Occipital lobe (tissue), 2 donors: Measurements from ENCODE around the gene KLK13. TPM values are rescaled to one million over a fixed set of nuclear protein-coding genes. Genes with fewer than 3 reads are reported as not detected.

Experiments used
- DNase-seq: peaks from one replicate; lab custom pipeline; 2025; lab: John Stamatoyannopoulos, UW
- total RNA-seq: library from RNA; depleted of rRNA; stranded (reverse); fragments of >200 nt; gene quantifications from one replicate; pipeline ENCODE4 v1.2.3, GENCODE V29; 2014

KLK13 gene
- total RNA-seq, 1 donor from 2014 or later: not detected

- no peak for DNase-seq
Observed at GRCh38 chr19:51020988-51021651, 43.8 kb downstream of the KLK13 start.

- no peak for DNase-seq
Observed at GRCh38 chr19:51019544-51019925, 45.4 kb downstream of the KLK13 start, which contains the start of gene KLK10. TSS of gene KLK10 (minus strand) at chr19:51019709. CDS start at chr19:51019130, 579 bp downstream.

DNA sequence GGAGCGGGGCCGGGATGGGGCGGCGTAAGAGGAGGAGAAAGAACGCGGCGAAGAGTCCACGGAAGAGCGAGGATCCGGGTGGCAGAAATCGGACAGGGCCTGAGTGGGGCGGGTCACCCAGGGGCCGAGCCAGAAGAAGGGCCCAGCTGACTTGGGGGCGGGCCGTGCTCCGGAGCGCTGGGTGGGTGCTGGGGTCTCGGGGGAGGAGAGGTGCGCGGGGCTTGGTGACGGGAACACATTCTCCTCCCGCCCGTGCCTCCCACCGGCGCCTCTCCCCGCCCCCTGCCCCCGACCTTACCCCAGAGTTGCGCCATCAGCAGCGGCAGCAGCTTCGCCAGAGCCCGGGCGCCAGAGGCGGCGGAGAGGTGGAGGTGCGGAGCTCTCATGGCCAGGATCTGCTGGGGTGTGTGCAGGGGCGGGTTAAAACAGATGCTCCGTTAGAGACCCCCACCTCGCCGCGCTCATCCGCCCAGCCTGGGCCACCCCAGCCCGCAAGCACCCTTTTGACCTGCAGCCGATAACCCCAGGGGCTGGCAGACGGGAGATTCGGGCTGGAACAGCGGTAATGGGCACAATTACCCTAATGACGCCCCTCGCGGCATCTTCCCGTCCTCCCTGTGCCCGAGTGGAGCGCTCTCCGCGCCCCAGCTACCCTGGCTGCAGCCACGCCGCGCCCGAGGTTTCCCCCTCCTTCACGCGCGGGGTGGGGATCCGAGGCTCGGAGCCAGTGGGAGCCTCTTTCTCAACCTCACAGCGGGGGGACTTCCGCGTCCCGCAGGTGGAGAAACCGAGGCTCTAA is 45.9 kb downstream of the KLK13 start:
- DNase-seq: no peak

DNA sequence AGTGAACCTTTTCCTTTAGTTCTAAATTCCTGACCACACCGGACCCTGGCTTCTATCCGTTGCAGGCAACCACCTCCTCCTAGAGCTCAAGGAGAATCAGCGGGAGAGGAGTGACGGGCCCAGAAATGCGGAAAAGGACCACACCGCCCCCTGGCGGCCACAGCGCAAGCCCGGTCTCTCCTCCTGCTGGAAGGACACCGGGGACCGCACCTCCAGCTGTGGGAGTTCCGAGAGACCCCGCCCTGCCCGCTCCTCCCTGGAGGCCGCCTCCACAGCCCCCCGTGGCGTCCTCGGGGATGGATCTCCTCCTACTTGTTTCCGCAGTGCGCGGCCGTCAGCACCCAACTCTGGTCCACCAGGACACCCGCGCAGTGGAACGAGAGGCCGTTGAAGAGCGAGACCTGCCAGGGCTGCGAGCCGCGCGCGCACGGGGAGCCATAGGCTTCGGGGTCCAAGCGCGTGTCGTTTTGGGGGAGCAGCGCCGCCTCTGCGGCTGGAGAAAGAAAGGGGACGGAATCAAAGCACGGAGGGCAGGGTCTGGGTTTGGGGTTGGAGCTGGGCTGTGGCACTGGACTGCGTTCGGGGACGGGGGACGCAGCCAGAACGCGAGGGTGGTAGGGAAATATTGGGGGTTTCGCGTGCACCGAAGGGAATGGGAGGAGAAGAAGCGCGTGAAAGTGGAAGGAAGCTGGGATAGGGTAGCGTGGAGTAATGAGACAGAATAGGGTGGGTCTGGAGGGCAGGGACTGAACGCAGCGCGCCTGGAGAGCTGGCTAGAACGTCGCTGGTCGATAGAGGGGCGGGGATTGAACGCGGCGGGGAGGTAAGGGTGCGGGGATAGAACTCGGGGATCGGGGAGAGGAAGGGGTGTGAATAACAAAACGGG is 47.9 kb downstream of the KLK13 start:
- peak; percentile 13 for DNase-seq

- DNase-seq: no peak
Observed at GRCh38 chr19:51015691-51016267, 49.1 kb downstream of the KLK13 start.

DNA sequence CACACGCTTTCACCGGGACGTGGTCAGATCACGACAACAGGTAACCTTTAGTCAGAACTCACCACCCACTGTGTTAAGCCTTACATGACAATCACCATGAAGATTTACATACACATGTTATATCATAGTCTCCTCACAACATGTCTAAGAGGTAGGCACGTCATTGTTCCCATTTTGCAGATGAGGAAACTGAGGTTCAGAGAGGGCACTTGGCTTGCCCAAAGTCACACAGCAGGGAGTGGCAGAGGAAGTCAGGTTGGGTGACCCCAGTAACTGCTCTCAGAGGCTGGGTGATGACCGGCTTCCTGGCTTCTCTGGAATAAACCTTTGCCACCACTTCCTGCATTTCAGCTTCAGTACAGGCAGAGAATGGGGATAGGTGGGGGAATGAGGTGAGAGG is 50.6 kb downstream of the KLK13 start:
- DNase-seq: no peak

- no peak for DNase-seq
Observed at GRCh38 chr19:51012661-51013190, 52.2 kb downstream of the KLK13 start.

GRCh38 chr19:51010066-51010795 is 54.7 kb downstream of the KLK13 start:
- no peak for DNase-seq

GRCh38 chr19:51009061-51009891 is 55.6 kb downstream of the KLK13 start:
- no peak for DNase-seq

DNA sequence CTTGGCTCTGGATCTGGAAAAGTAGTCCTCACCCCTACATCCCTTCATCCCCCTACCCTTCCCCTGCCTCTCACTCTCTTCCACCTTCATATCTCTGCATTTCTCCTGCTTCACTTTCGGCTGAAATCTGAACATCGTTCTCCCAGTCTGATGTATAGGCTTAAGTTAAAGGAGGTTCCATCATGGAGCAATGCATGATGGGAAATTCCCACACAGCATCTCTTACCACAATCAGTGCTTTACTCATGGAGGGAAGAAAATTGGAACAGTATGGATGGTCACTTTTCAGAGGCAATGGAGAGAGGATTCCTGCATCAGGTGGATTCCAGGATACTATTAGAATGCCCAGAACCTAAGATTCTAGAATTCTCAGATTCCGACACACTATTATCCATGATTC is 57.4 kb downstream of the KLK13 start:
- DNase-seq: no peak

GRCh38 chr19:51006406-51006805 is 58.5 kb downstream of the KLK13 start:
- DNase-seq: no peak

Other genes with a start within 250 kb of the KLK13 start
- not detected for gene KLK1, start 241.3 kb downstream of the KLK13 start, total RNA-seq
- not detected for gene KLK15, start 231.5 kb downstream of the KLK13 start, total RNA-seq
- gene KLK3, start 210.2 kb downstream of the KLK13 start, total RNA-seq: not detected
- gene KLK2, start 191.7 kb downstream of the KLK13 start, total RNA-seq: not detected
- not detected for gene KLK4, start 153.7 kb downstream of the KLK13 start, total RNA-seq
- not detected for gene KLK5, start 112.1 kb downstream of the KLK13 start, total RNA-seq
- gene KLK6, start 95.5 kb downstream of the KLK13 start, total RNA-seq: not detected
- gene KLK7, start 81.2 kb downstream of the KLK13 start, total RNA-seq: not detected
- not detected for gene KLK8, start 63.5 kb downstream of the KLK13 start, total RNA-seq
- not detected for gene KLK10, start 45.4 kb downstream of the KLK13 start, total RNA-seq
- not detected for gene KLK11, start 38.5 kb downstream of the KLK13 start, total RNA-seq
- gene KLK12, start 30.1 kb downstream of the KLK13 start, total RNA-seq: not detected
- not detected for gene KLK14, start 17.8 kb upstream of the KLK13 start, total RNA-seq
- 4.5 TPM for gene CTU1, start 43.3 kb upstream of the KLK13 start, total RNA-seq
- gene SIGLEC9, start 59.8 kb upstream of the KLK13 start, total RNA-seq: 0.78 TPM
- gene SIGLEC7, start 77.2 kb upstream of the KLK13 start, total RNA-seq: 0.16 TPM
- 0.16 TPM for gene CD33, start 160.0 kb upstream of the KLK13 start, total RNA-seq
- gene SIGLECL1, start 186.0 kb upstream of the KLK13 start, total RNA-seq: not detected
- gene IGLON5, start 246.6 kb upstream of the KLK13 start, total RNA-seq: 3.0 TPM